ENCODE results near the gene RELN. TPM values are rescaled to one million over a fixed set of nuclear protein-coding genes. Genes with fewer than 3 reads are reported as not detected.

The RELN gene
- total and polyA plus RNA-seq, 3 donors from 2014 or later, result 3.8 to 5.8 (median 5.2) TPM

GRCh38 chr7:103632972-103633371, 356.5 kb downstream of the RELN start:
- TF ChIP-seq POLR2A (IDR thresholded peaks at IDR 0.05) (no peak), CTCF (IDR thresholded peaks at IDR 0.05) (no peak)

GRCh38 chr7:103632005-103632639, 357.3 kb downstream of the RELN start:
- 49 to 62% methylated on average over 5 of the region's 5 CpGs for WGBS, 2 donors
- Histone ChIP-seq H3K27ac (no peak overlapping the region), H3K27me3 (no peaks in the 10 kb centered on the region), H3K4me3 (no peak overlapping the region), H3K4me1 (no peaks in the 10 kb centered on the region), H3K9me3 (no peaks in the 10 kb centered on the region), H3K36me3 (ENCODE audit: low read depth, missing control alignments) (no peaks in the 10 kb centered on the region)
- TF ChIP-seq CTCF (IDR thresholded peaks at IDR 0.05) (no peak), POLR2A (IDR thresholded peaks at IDR 0.05) (no peak)
- DNase-seq, result no peak
- intact Hi-C loops (cut with DNase I; ENCODE audit: low total_unique reads), result no loop called here

More at GRCh38 chr7:103632972-103633371, 356.5 kb downstream of the RELN start:
- Histone ChIP-seq H3K36me3 (ENCODE audit: low read depth, missing control alignments) (no peaks in the 10 kb centered on the region), H3K4me1 (no peaks in the 10 kb centered on the region), H3K9me3 (no peaks in the 10 kb centered on the region), H3K4me3 (no peak overlapping the region), H3K27ac (no peak overlapping the region), H3K27me3 (no peaks in the 10 kb centered on the region)
- intact Hi-C loops (cut with DNase I; ENCODE audit: low total_unique reads), result no loop called here
- no peak for DNase-seq
- 92 to 95% methylated on average over 1 of the region's 1 CpG for WGBS, 2 donors

GRCh38 chr7:103630318-103630717, 359.1 kb downstream of the RELN start:
- no peaks in the 10 kb centered on the region for H3K27me3 ChIP-seq
- 84 to 87% methylated on average over 2 of the region's 2 CpGs for WGBS, 2 donors
- intact Hi-C loops (cut with DNase I; ENCODE audit: low total_unique reads), result no loop called here
- H3K4me1 ChIP-seq, result no peaks in the 10 kb centered on the region
- no peak overlapping the region for H3K4me3 ChIP-seq
- TF ChIP-seq CTCF (IDR thresholded peaks at IDR 0.05), result no peak
- no peak for TF ChIP-seq POLR2A (IDR thresholded peaks at IDR 0.05)
- no peak for DNase-seq
- no peak overlapping the region for H3K27ac ChIP-seq
- no peaks in the 10 kb centered on the region for H3K36me3 ChIP-seq (ENCODE audit: low read depth, missing control alignments)
- H3K9me3 ChIP-seq, result no peaks in the 10 kb centered on the region

GRCh38 chr7:103628742-103629141, 360.7 kb downstream of the RELN start:
- Histone ChIP-seq H3K4me3 (no peak overlapping the region), H3K36me3 (ENCODE audit: low read depth, missing control alignments) (no peaks in the 10 kb centered on the region), H3K4me1 (no peaks in the 10 kb centered on the region), H3K9me3 (no peaks in the 10 kb centered on the region), H3K27ac (no peak overlapping the region), H3K27me3 (no peaks in the 10 kb centered on the region)
- TF ChIP-seq CTCF (IDR thresholded peaks at IDR 0.05) (no peak), POLR2A (IDR thresholded peaks at IDR 0.05) (no peak)
- WGBS, 2 donors, result 94 to 95% methylated on average over 2 of the region's 2 CpGs
- intact Hi-C loops (cut with DNase I; ENCODE audit: low total_unique reads), result no loop called here
- no peak for DNase-seq

DNA sequence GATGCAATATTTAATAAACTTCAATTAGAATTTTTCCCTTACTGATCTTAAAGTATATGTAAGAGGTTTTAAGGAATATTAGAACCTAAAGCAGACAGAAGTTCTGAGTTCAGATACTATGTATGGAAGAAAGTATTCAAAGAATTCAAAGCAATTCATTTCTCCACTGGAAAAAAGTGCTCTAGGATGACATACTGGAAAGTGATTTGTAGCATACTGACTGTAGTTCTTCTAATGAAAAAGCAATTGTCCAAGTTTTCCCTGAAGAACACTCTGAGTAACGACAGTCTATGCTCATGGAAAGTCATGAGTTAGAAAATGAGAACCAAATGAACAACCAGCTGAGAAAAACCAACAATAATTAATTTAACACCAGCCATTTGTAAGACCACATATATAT, 362.7 kb downstream of the RELN start:
- Histone ChIP-seq H3K27ac (no peak overlapping the region), H3K27me3 (no peaks in the 10 kb centered on the region), H3K9me3 (no peaks in the 10 kb centered on the region), H3K36me3 (ENCODE audit: low read depth, missing control alignments) (no peaks in the 10 kb centered on the region), H3K4me1 (no peaks in the 10 kb centered on the region), H3K4me3 (no peak overlapping the region)
- intact Hi-C loops (cut with DNase I; ENCODE audit: low total_unique reads), result no loop called here
- WGBS, 2 donors, result 67 to 88% methylated on average over 1 of the region's 1 CpG
- TF ChIP-seq POLR2A (IDR thresholded peaks at IDR 0.05) (no peak), CTCF (IDR thresholded peaks at IDR 0.05) (no peak)
- DNase-seq, result no peak

Data from testis (tissue), 3 donors.